Melanocyte of skin (primary cell): ENCODE results near the gene ACSM6. TPM values are rescaled to one million over a fixed set of nuclear protein-coding genes. Genes with fewer than 3 reads are reported as not detected.

ENCODE experiments used
- small RNA-seq, 2 donors: library from RNA; depleted of rRNA; stranded (forward); fragments of <200 nt; gene quantifications; one replicate each; pipeline ENCODE3, GENCODE V24; 2012
- total RNA-seq, 2 donors: library from RNA; depleted of rRNA; stranded (reverse); fragments of >200 nt; gene quantifications; 2 replicates each; pipeline ENCODE4 v1.2.3, GENCODE V29; 2012

ACSM6 gene
- total RNA-seq, result not detected

GRCh38 chr10:95193944-95194343 is at the start of gene ACSM6:
Gene ACSM6 (plus strand): TSS chr10:95194238. CDS start chr10:95194486, 248 bp downstream.

Small RNA genes within 50 kb of the gene (small RNA-seq; reads per million reads assigned to genes)
- 0 reads per million in 2 donors for gene AL157834.3

Other genes with a start within 250 kb of the ACSM6 start
- under 1 TPM in 1 of 2 donors, not detected in 1; under 0.01 TPM for gene CYP2C8, start 124.7 kb upstream of the ACSM6 start, total RNA-seq
- 1 to 10 TPM; 2.1 to 7.7 TPM for gene PDLIM1, start 96.8 kb downstream of the ACSM6 start, total RNA-seq